HepG2 (cell line): ENCODE results near the gene CERS6. TPM values are rescaled to one million over a fixed set of nuclear protein-coding genes. Genes with fewer than 3 reads are reported as not detected.

ENCODE experiments used
- AKAP8 ChIP-seq: sonication (generic); formaldehyde crosslinking; IDR thresholded peaks from 2 replicates; pipeline ENCODE4 v1.5.1; 2020; ENCODE audit warnings: mild to moderate bottlenecking, missing genetic modification reagents
- HOXA7 ChIP-seq: sonication (generic); formaldehyde crosslinking; IDR thresholded peaks from 2 replicates; pipeline ENCODE4 v1.8.1; 2022; ENCODE audit warnings: mild to moderate bottlenecking, missing genetic modification reagents, moderate library complexity
- IRX3 ChIP-seq: sonication (generic); formaldehyde crosslinking; IDR thresholded peaks from 2 replicates; pipeline ENCODE4 v1.8.1; 2023; ENCODE audit warnings: mild to moderate bottlenecking, low read depth, missing genetic modification reagents, borderline replicate concordance
- KLF15 ChIP-seq: sonication (generic); formaldehyde crosslinking; IDR thresholded peaks from 2 replicates; pipeline ENCODE4 v1.8.1; 2023; ENCODE audit warnings: borderline replicate concordance, mild to moderate bottlenecking, inconsistent platforms, missing genetic modification reagents, mixed read lengths
- PHF21A ChIP-seq: sonication (generic); formaldehyde crosslinking; IDR thresholded peaks from 2 replicates; pipeline ENCODE4 v1.5.0; 2020; ENCODE audit warnings: mild to moderate bottlenecking, missing genetic modification reagents
- RORA ChIP-seq: sonication (generic); formaldehyde crosslinking; IDR thresholded peaks from 2 replicates; pipeline ENCODE4 v1.5.0; 2020; ENCODE audit warnings: mild to moderate bottlenecking, missing genetic modification reagents, moderate library complexity
- SPEN ChIP-seq: sonication (generic); formaldehyde crosslinking; IDR thresholded peaks from 2 replicates; pipeline ENCODE4 v1.5.1; 2020; ENCODE audit warnings: low read depth, mild to moderate bottlenecking, missing genetic modification reagents
- SRSF9 ChIP-seq: fragments of 200-400 bp; formaldehyde crosslinking; IDR thresholded peaks from 2 replicates; pipeline ENCODE4 v1.6.1; 2018; ENCODE audit warnings: borderline replicate concordance, mild to moderate bottlenecking, low read depth, low read length; ENCODE audit not compliant: insufficient read depth, poor library complexity, severe bottlenecking
- ZFYVE20 ChIP-seq: sonication (generic); formaldehyde crosslinking; IDR thresholded peaks from 2 replicates; pipeline ENCODE4 v1.8.0; 2023; ENCODE audit warnings: low read depth, mild to moderate bottlenecking, moderate library complexity, missing genetic modification reagents, borderline replicate concordance
- ZNF660 ChIP-seq: sonication (generic); formaldehyde crosslinking; IDR thresholded peaks from 2 replicates; pipeline ENCODE4 v1.5.1; 2020; ENCODE audit warnings: mild to moderate bottlenecking, low read depth, missing genetic modification reagents, borderline replicate concordance
- ZNF883 ChIP-seq: sonication (generic); formaldehyde crosslinking; IDR thresholded peaks from 2 replicates; pipeline ENCODE4 v1.5.1; 2020; ENCODE audit warnings: mild to moderate bottlenecking, missing genetic modification reagents; ENCODE audit errors: not compliant biosample characterization
- polyA plus RNA-seq, 8 experiments: library from polyadenylated mRNA; depleted of rRNA in 3 of 8; stranded (reverse) in 7 of 8; unstranded in 1 of 8; fragments of >200 nt; fragmentation: Illumina TruSeq in 4 of 8; extraction: Trizol in 4 of 8; gene quantifications; 2 replicates each; pipeline versions ENCODE4 v1.2.1 to v1.2.3, GENCODE V29; 2011 to 2016; ENCODE audit warnings: low read depth in 4 of 8, missing spikeins in 1 of 8, mixed read lengths in 1 of 8; ENCODE audit not compliant: insufficient read depth in 1 of 8
- total RNA-seq, 5 experiments: library from RNA; depleted of rRNA; stranded (reverse); fragments of >200 nt; fragmentation: Illumina TruSeq; extraction: Trizol; gene quantifications; 2 replicates each; pipeline ENCODE4 v1.2.3, GENCODE V29; 2016; ENCODE audit warnings: low read depth in 1 of 5
- TF ChIP-seq, protein P1 (sequence below): sonication (generic); formaldehyde crosslinking; IDR thresholded peaks from 2 replicates; pipeline ENCODE4 v1.4.0; 2020; ENCODE audit warnings: mild to moderate bottlenecking, missing genetic modification reagents, borderline replicate concordance
- TF ChIP-seq, protein P2 (sequence below): sonication (generic); formaldehyde crosslinking; IDR thresholded peaks from 2 replicates; pipeline ENCODE4 v1.4.0; 2020; ENCODE audit warnings: mild to moderate bottlenecking, missing genetic modification reagents
- TF ChIP-seq, protein P3 (sequence below): sonication (generic); formaldehyde crosslinking; IDR thresholded peaks from 2 replicates; pipeline ENCODE4 v1.4.0; 2020; ENCODE audit warnings: missing genetic modification reagents
- TF ChIP-seq, protein P4 (sequence below): IDR thresholded peaks from 2 replicates; pipeline ENCODE4 v1.6.1; 2016; ENCODE audit warnings: low read depth, control low read depth

CERS6 gene
- total and polyA plus RNA-seq, 2 of the 13 experiments (the other 11 are each of a cell fraction or from before 2014, with no cell fraction given): 10.1 to 20.3 TPM

DNA sequence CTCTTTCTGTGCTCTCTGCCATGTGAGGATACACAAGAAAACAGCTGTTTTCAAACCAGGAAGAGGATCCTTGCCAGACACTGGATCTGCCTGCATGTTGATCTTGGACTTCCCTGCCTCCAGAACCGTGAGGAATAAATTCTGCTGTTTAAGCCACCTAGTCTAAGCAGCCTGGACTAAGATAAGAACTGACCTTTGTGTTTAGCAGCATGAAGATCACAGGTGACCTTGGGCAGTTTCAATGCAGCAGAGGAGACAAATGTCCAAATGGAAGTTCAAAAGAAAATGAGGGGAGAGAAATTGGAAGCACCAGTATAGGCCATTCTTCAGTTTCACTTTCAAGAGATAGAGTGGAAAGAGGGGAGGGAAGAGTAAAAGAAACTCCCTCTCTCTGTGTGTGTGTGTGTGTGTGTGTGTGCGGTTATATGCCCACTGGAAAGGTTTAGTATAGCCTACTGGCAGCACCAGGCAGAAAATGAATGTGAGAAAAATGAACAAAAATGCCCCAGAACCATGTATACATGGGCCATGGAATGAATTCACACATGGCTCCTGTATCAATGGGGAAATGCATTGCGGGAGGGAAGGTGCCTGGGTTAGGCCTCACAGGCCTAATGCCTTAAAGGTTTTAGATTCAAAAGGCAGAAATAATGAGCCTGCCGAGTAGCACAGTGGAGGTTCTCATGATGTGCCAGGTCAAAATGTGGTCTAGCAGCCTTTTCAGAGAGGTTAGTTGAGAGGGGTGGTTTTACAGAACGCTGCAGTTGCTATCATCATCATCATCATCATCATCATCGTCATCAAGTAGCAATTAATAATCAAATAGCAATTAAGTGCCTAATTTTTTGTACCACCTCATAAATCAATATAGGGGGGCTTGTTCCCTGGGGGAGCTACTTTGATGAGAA is 1.1 kb upstream of the CERS6 start (continued):
- TF ChIP-seq, protein P1, sequence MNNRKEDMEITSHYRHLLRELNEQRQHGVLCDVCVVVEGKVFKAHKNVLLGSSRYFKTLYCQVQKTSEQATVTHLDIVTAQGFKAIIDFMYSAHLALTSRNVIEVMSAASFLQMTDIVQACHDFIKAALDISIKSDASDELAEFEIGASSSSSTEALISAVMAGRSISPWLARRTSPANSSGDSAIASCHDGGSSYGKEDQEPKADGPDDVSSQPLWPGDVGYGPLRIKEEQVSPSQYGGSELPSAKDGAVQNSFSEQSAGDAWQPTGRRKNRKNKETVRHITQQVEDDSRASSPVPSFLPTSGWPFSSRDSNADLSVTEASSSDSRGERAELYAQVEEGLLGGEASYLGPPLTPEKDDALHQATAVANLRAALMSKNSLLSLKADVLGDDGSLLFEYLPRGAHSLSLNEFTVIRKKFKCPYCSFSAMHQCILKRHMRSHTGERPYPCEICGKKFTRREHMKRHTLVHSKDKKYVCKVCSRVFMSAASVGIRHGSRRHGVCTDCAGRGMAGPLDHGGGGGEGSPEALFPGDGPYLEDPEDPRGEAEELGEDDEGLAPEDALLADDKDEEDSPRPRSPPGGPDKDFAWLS (CRISPR knock-in tag): no peak
- TF ChIP-seq PHF21A (no peak), HOXA7 (CRISPR knock-in tag) (no peak), ZNF883 (CRISPR knock-in tag) (no peak), SRSF9 (no peak), ZNF660 (no peak), RORA (CRISPR knock-in tag) (no peak), IRX3 (CRISPR knock-in tag) (no peak), SPEN (CRISPR knock-in tag) (peak; percentile 39; the same call in 1 of the 2 replicates), AKAP8 (CRISPR knock-in tag) (no peak), KLF15 (no peak), ZFYVE20 (CRISPR knock-in tag) (no peak)
- TF ChIP-seq, protein P2, sequence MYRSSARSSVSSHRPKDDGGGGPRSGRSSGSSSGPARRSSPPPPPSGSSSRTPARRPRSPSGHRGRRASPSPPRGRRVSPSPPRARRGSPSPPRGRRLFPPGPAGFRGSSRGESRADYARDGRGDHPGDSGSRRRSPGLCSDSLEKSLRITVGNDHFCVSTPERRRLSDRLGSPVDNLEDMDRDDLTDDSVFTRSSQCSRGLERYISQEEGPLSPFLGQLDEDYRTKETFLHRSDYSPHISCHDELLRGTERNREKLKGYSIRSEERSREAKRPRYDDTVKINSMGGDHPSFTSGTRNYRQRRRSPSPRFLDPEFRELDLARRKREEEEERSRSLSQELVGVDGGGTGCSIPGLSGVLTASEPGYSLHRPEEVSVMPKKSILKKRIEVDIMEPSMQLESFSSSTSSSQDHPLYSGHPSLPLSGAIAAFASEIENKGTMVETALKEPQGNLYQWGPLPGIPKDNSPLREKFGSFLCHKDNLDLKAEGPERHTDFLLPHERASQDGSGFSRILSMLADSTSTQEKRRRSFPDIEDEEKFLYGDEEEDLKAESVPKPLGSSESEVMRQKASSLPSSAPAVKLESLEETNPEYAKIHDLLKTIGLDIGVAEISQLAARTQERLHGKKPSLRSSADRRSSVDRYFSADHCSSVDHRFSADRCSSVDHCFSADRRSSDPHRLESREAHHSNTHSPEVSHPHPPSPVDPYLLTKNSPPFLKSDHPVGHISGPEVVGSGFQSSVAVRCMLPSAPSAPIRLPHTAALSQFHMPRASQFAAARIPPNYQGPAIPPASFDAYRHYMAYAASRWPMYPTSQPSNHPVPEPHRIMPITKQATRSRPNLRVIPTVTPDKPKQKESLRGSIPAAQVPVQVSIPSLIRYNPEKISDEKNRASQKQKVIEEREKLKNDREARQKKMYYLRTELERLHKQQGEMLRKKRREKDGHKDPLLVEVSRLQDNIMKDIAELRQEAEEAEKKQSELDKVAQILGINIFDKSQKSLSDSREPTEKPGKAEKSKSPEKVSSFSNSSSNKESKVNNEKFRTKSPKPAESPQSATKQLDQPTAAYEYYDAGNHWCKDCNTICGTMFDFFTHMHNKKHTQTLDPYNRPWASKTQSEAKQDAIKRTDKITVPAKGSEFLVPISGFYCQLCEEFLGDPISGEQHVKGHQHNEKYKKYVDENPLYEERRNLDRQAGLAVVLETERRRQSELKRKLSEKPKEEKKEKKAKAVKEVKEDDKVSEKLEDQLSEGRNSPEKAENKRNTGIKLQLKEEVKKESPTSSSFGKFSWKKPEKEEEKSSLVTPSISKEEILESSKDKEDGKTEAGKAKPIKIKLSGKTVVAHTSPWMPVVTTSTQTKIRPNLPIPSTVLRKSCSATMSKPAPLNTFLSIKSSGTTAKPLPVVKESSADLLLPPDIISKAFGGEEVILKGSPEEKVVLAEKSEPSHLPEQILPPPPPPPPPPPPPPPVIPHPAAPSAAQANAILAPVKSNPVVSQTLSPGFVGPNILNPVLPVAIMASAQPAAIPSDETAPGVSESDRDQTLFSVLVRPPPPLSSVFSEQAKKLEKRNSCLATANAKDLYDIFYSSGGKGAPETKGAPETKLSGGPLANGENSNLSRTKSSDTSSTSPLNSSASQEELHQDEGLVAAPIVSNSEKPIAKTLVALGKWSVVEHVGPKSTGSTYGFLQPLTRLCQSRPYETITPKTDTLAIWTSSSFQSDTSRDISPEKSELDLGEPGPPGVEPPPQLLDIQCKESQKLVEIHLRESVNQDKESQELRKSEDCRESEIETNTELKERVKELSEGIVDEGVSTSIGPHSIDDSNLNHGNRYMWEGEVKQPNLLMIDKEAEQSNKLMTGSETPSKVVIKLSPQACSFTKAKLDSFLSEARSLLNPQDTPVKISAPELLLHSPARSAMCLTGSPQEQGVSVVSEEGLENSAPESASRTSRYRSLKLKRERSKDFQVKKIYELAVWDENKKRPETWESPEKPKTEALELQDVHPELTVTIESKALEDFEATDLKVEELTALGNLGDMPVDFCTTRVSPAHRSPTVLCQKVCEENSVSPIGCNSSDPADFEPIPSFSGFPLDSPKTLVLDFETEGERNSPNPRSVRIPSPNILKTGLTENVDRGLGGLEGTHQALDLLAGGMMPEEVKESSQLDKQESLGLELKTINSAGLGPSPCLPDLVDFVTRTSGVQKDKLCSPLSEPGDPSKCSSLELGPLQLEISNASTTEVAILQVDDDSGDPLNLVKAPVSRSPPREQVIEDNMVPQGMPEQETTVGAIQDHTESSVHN: no peak
- TF ChIP-seq, protein P3, sequence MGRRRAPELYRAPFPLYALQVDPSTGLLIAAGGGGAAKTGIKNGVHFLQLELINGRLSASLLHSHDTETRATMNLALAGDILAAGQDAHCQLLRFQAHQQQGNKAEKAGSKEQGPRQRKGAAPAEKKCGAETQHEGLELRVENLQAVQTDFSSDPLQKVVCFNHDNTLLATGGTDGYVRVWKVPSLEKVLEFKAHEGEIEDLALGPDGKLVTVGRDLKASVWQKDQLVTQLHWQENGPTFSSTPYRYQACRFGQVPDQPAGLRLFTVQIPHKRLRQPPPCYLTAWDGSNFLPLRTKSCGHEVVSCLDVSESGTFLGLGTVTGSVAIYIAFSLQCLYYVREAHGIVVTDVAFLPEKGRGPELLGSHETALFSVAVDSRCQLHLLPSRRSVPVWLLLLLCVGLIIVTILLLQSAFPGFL (CRISPR knock-in tag): no peak
- TF ChIP-seq, protein P4, sequence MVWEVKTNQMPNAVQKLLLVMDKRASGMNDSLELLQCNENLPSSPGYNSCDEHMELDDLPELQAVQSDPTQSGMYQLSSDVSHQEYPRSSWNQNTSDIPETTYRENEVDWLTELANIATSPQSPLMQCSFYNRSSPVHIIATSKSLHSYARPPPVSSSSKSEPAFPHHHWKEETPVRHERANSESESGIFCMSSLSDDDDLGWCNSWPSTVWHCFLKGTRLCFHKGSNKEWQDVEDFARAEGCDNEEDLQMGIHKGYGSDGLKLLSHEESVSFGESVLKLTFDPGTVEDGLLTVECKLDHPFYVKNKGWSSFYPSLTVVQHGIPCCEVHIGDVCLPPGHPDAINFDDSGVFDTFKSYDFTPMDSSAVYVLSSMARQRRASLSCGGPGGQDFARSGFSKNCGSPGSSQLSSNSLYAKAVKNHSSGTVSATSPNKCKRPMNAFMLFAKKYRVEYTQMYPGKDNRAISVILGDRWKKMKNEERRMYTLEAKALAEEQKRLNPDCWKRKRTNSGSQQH (CRISPR knock-in tag): no peak
